Lower lobe of right lung (tissue), 2 donors: ENCODE results near the gene SLIT3. TPM values are rescaled to one million over a fixed set of nuclear protein-coding genes. Genes with fewer than 3 reads are reported as not detected.
A peak's percentile ranks its signal among the peaks of the same experiment; 100 is the strongest.

Experiments
- ATAC-seq, 2 donors: fragments of 200-7000 bp; cut with Tn5 transposase; one replicate each; pipeline ENCODE4 v1.9.1; 2020 to 2022; ENCODE audit warnings: mild to moderate bottlenecking in 2 of 2, moderate library complexity in 2 of 2
- DNase-seq: peaks from one replicate; pipeline ENCODE4 v3.0.0-alpha.2; 2020
- H3K27ac ChIP-seq: fragments of 200-600 bp; one replicate; pipeline ENCODE4 v1.8.0; 2022
- H3K27me3 ChIP-seq: fragments of 200-600 bp; one replicate; pipeline ENCODE4 v1.8.0; 2022; ENCODE audit warnings: low read depth
- H3K36me3 ChIP-seq: fragments of 200-600 bp; one replicate; pipeline ENCODE4 v1.8.0; 2022; ENCODE audit warnings: mild to moderate bottlenecking
- H3K4me1 ChIP-seq: fragments of 200-600 bp; one replicate; pipeline ENCODE4 v1.8.0; 2022
- H3K4me3 ChIP-seq: fragments of 200-600 bp; one replicate; pipeline ENCODE4 v1.8.0; 2022; ENCODE audit warnings: mild to moderate bottlenecking
- H3K9me3 ChIP-seq: fragments of 200-600 bp; one replicate; pipeline ENCODE4 v1.8.0; 2022
- CTCF ChIP-seq: fragments of 200-600 bp; IDR thresholded peaks from one replicate; pipeline ENCODE4 v1.8.0; 2022; ENCODE audit warnings: antibody characterized with exemption, mild to moderate bottlenecking
- intact Hi-C: fragments of 100-400 bp; cut with DNase I; formaldehyde crosslinking; loops from one replicate; pipeline ENCODE4 v1.11.0; 2022
- total RNA-seq: library from RNA; stranded (reverse); fragmentation: NEBNext Ultra II Directional; extraction: Animal tissue kit (Norgen Biotek cat#: 25700); gene quantifications from one replicate; pipeline ENCODE4 v1.2.1, GENCODE V29; 2021
- donor health status: DM: no; HTN: yes; CAD: no; lungs with severe emphysema.

The SLIT3 gene
- total RNA-seq, 1 donor from 2014 or later, result 48.6 TPM

GRCh38 chr5:169039592-169039991, 261.3 kb downstream of the SLIT3 start:
- Histone ChIP-seq H3K36me3 (no peaks in the 10 kb centered on the region), H3K4me3 (no peak overlapping the region), H3K9me3 (no peaks in the 10 kb centered on the region), H3K27ac (no peak overlapping the region), H3K27me3 (peaks cover 3% of the 10 kb centered on the region), H3K4me1 (no peaks in the 10 kb centered on the region)
- no peak for DNase-seq
- no peak for ATAC-seq
- intact Hi-C loops, result no loop called here
- no peak for TF ChIP-seq CTCF

- DNase-seq (no peak), ATAC-seq (no peak)
- no peak overlapping the region for H3K4me3 ChIP-seq
- intact Hi-C loops, result no loop called here
- no peaks in the 10 kb centered on the region for H3K9me3 ChIP-seq
- TF ChIP-seq CTCF, result no peak
- no peaks in the 10 kb centered on the region for H3K36me3 ChIP-seq
- H3K4me1 ChIP-seq, result no peaks in the 10 kb centered on the region
- H3K27ac ChIP-seq, result no peak overlapping the region
- H3K27me3 ChIP-seq, result peaks cover 3% of the 10 kb centered on the region
These were observed 263.5 kb downstream of the SLIT3 start for GRCh38 chr5:169037466-169037865.

GRCh38 chr5:169036079-169036805, 264.7 kb downstream of the SLIT3 start:
- intact Hi-C loops, result no loop called here
- Histone ChIP-seq H3K9me3 (no peaks in the 10 kb centered on the region), H3K4me1 (no peaks in the 10 kb centered on the region), H3K27me3 (peaks cover 3% of the 10 kb centered on the region), H3K4me3 (no peak overlapping the region), H3K27ac (no peak overlapping the region), H3K36me3 (no peaks in the 10 kb centered on the region)
- ATAC-seq (no peak), DNase-seq (no peak)
- TF ChIP-seq CTCF, result no peak

- DNase-seq (no peak), ATAC-seq (peak; percentile 48 to 54)
- Histone ChIP-seq H3K4me3 (no peak overlapping the region), H3K27ac (no peak overlapping the region), H3K27me3 (no peaks in the 10 kb centered on the region), H3K4me1 (peaks cover 13% of the 10 kb centered on the region), H3K9me3 (no peaks in the 10 kb centered on the region), H3K36me3 (no peaks in the 10 kb centered on the region)
- TF ChIP-seq CTCF, result no peak
- intact Hi-C loops, result no loop called here
These were observed 271.2 kb downstream of the SLIT3 start for GRCh38 chr5:169029661-169030274.

- intact Hi-C loops, result no loop called here
- DNase-seq (no peak), ATAC-seq (no peak)
- TF ChIP-seq CTCF, result no peak
- Histone ChIP-seq H3K27me3 (no peaks in the 10 kb centered on the region), H3K4me3 (no peak overlapping the region), H3K4me1 (peaks cover 13% of the 10 kb centered on the region), H3K9me3 (no peaks in the 10 kb centered on the region), H3K36me3 (no peaks in the 10 kb centered on the region), H3K27ac (no peak overlapping the region)
These were observed 271.9 kb downstream of the SLIT3 start for GRCh38 chr5:169029037-169029436.
